Activated CD8-positive, alpha-beta T cell treated with anti-CD3 and anti-CD28 coated beads, Interleukin-2, amount 10 ng/mL, durations not matched to agents 7 days and 5 days (primary cell): ENCODE data around the gene RNF213. TPM values are rescaled to one million over a fixed set of nuclear protein-coding genes. Genes with fewer than 3 reads are reported as not detected.
A peak's percentile ranks its signal among the peaks of the same experiment; 100 is the strongest.

Source experiments
- ATAC-seq: fragments of 150-1000 bp; cut with Tn5 transposase; one replicate; pipeline ENCODE4 v1.10.0; 2021; ENCODE audit warnings: moderate library complexity
- CTCF ChIA-PET: fragments of 350-600 bp; sonication (Branson Sonifier 250); formaldehyde crosslinking; loops from one replicate; lab custom pipeline; 2021; ENCODE audit warnings: antibody characterized with exemption; lab: Charles Lee
- POLR2A ChIA-PET: fragments of 350-600 bp; sonication (Branson Sonifier 250); formaldehyde crosslinking; loops from one replicate; lab custom pipeline; 2021; ENCODE audit warnings: antibody characterized with exemption; lab: Charles Lee
- DNase-seq: peaks from one replicate; pipeline ENCODE4 v3.0.0-alpha.2; 2020
- H3K27ac Mint-ChIP-seq: one replicate; pipeline ENCODE4 v1.8.0; 2021; ENCODE audit warnings: mild to moderate bottlenecking, mixed read lengths
- H3K27me3 Mint-ChIP-seq: one replicate; pipeline ENCODE4 v1.8.0; 2021; ENCODE audit warnings: low read depth, mixed read lengths
- H3K36me3 Mint-ChIP-seq: one replicate; pipeline ENCODE4 v1.8.0; 2021; ENCODE audit warnings: low read depth, mixed read lengths
- H3K4me1 Mint-ChIP-seq: one replicate; pipeline ENCODE4 v1.8.0; 2021; ENCODE audit warnings: low read depth, mixed read lengths
- H3K4me3 Mint-ChIP-seq: one replicate; pipeline ENCODE4 v1.8.0; 2021; ENCODE audit warnings: mild to moderate bottlenecking, mixed read lengths
- H3K9me3 Mint-ChIP-seq: one replicate; pipeline ENCODE4 v1.8.0; 2022; ENCODE audit warnings: mixed read lengths; ENCODE audit not compliant: insufficient read depth
- total RNA-seq, 2 experiments: library from RNA; stranded (reverse); gene quantifications; one replicate each; pipeline ENCODE4 v1.2.3, GENCODE V29; 2021

The RNF213 gene
- total RNA-seq = 100 to 1,000 TPM; 438 to 455 TPM

DNA sequence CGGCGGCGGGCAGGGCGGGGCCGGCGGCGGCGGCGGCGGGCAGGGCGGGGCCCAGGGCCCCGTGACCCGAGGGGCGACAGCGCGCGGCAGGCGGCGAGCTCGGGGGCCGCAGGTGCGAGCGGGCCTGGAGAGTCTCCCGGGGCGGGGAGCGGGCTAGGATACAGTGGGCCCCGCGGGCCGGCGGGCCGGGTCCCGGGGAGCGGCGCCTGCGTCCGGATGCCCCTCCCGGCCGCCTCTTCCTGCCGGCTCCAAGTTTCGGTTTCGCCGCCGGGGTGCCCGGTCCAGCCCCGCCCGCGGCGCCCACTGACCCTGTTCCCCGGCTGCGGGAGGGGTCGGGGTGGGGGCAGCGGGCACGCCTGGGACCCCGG is at the start of gene RNF213:
Gene RNF213 (plus strand): TSS at position 62 of the 368 bp plus-strand sequence. CDS start 2,830 bp downstream, outside the sequence.
- ChIA-PET POLR2A (interaction anchor here (1.0 to 1.3 kb wide), 2 partner anchors 9 to 160 kb away, joined by 3 to 4 read pairs; partner anchors contain the start of gene GAA), CTCF (no interaction called here)
- Mint-ChIP-seq H3K27me3 (no peaks in the 10 kb centered on the region), H3K36me3 (peaks cover 25% of the 10 kb centered on the region), H3K9me3 (no peaks in the 10 kb centered on the region), H3K4me3 (peak within 1 kb of the TSS; percentile 91), H3K27ac (peak within 1 kb of the TSS; percentile 96), H3K4me1 (peaks cover 49% of the 10 kb centered on the region)
- peak; percentile 37 for ATAC-seq
- peak; percentile 68 for DNase-seq

DNA sequence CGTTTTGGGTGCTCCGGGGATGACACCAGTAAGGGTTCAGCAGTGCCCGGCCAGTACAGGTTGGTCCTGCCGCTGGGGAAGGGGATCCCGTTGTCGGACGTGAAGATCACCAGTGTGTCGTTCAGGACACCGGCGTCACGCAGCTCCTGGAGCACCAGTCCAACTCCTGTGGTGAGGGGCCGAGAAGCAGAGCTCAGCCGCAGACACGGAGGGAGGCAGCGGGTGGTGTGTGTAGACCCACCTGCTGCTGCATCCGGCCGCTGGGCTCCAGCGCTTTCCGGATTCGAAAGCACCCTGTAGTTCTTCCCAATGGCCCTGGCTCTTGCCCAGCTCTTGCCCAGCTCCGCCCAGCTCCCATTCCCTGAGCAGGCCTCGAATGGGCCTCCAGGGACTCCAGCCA is 48.5 kb upstream of the RNF213 start:
- ChIA-PET CTCF (interaction anchor here (0.8 kb wide), 1 partner anchor 16 kb away, joined by 3 read pairs; no protein-coding TSS in a partner anchor), POLR2A (interaction anchor here (0.9 kb wide), 1 partner anchor 10 kb away, joined by 3 read pairs; no protein-coding TSS in a partner anchor)
- no peaks in the 10 kb centered on the region for H3K27me3 Mint-ChIP-seq
- no peak for DNase-seq
- H3K27ac Mint-ChIP-seq = no peak overlapping the region
- no peak for ATAC-seq
- H3K9me3 Mint-ChIP-seq = no peaks in the 10 kb centered on the region
- no peak overlapping the region for H3K4me3 Mint-ChIP-seq
- H3K4me1 Mint-ChIP-seq = peaks cover 6% of the 10 kb centered on the region
- H3K36me3 Mint-ChIP-seq = no peaks in the 10 kb centered on the region

DNA sequence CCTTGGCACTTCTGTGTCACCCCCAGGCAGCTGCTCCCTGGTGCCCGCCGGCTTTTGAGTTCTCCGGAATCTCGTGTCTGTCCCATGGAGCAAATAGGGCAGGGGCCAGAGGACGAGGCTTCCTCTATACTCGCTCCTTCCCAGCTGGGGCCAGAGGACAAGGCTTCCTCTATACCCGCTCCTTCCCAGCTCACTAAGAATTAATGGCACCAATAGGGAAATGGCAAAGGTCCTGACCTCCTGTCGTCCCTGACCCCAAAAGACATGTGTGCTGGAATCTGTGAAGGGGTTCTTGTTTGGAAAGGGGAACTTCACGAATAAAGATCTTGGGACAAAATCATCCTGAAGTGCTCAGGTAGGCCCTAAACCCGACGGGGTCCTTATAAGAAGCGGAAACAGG is 48.1 kb upstream of the RNF213 start:
- no peak overlapping the region for H3K27ac Mint-ChIP-seq
- POLR2A ChIA-PET = interaction anchor here (0.9 kb wide), 1 partner anchor 10 kb away, joined by 3 read pairs; no protein-coding TSS in a partner anchor
- ATAC-seq = no peak

DNA sequence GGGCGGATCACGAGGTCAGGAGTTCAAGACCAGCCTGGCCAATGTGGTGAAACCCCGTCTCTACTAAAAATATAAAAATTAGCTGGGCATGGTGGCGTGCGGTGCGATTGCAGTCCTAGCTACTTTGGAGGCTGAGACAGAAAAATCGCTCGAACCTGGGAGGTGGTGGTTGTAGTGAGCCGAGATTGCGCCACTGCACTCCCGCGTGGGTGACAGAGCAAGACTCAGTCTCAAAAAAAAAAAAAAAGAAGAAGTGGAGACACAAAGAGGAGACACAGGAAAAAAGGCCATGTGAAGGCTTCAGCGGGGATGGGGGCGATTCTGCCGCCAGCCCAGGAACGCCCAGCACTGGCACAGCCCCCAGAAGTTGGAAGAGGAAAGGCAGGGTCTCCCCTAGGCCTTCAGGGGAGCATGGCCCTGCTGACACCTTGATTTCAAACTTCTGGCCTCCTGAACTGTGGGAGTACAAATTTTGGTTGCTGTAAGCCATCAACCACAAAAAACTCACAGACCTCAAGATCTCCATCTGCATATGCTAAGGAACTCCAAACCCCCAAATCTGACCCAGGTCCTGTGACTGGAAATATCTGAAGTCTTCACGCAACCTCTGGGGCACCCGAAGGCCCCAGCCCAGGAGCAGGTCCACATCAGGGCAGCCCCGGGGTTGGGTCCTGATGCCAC is 47.5 kb upstream of the RNF213 start:
- ChIA-PET CTCF (no interaction called here), POLR2A (interaction anchor here (0.9 kb wide), 1 partner anchor 9 kb away, joined by 3 read pairs; no protein-coding TSS in a partner anchor)
- no peaks in the 10 kb centered on the region for H3K9me3 Mint-ChIP-seq
- ATAC-seq (no peak), DNase-seq (no peak)
- H3K4me3 Mint-ChIP-seq = no peak overlapping the region
- H3K36me3 Mint-ChIP-seq = no peaks in the 10 kb centered on the region
- peaks cover 6% of the 10 kb centered on the region for H3K4me1 Mint-ChIP-seq
- no peaks in the 10 kb centered on the region for H3K27me3 Mint-ChIP-seq
- H3K27ac Mint-ChIP-seq = no peak overlapping the region

More for the DNA sequence above, 48.1 kb upstream of the RNF213 start:
- no peaks in the 10 kb centered on the region for H3K9me3 Mint-ChIP-seq
- no peak for DNase-seq
- CTCF ChIA-PET = interaction anchor here (0.8 kb wide), 1 partner anchor 17 kb away, joined by 3 read pairs; no protein-coding TSS in a partner anchor
- peaks cover 6% of the 10 kb centered on the region for H3K4me1 Mint-ChIP-seq
- H3K27me3 Mint-ChIP-seq = no peaks in the 10 kb centered on the region
- H3K36me3 Mint-ChIP-seq = no peaks in the 10 kb centered on the region
- no peak overlapping the region for H3K4me3 Mint-ChIP-seq

DNA sequence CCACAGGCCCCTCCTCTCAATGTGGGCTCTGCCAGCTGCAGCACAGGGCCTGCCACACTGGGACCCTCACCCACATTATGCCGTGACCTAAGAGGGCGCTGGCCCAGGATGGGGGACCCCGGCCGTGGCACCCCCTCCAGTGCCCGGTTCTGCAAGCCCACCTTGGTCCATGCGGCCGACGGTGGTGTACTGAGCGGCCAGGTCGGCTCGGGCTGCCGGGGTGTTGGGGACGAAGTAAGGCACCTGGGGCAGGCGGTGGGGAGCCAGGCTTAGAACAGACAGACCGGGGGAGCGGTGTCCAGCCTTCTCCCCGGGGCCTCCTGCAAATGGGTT is 47.0 kb upstream of the RNF213 start:
- Mint-ChIP-seq H3K36me3 (no peaks in the 10 kb centered on the region), H3K27ac (no peak overlapping the region), H3K4me3 (no peak overlapping the region), H3K27me3 (no peaks in the 10 kb centered on the region), H3K9me3 (no peaks in the 10 kb centered on the region), H3K4me1 (peaks cover 9% of the 10 kb centered on the region)
- ChIA-PET CTCF (no interaction called here), POLR2A (no interaction called here)
- DNase-seq (no peak), ATAC-seq (no peak)

DNA sequence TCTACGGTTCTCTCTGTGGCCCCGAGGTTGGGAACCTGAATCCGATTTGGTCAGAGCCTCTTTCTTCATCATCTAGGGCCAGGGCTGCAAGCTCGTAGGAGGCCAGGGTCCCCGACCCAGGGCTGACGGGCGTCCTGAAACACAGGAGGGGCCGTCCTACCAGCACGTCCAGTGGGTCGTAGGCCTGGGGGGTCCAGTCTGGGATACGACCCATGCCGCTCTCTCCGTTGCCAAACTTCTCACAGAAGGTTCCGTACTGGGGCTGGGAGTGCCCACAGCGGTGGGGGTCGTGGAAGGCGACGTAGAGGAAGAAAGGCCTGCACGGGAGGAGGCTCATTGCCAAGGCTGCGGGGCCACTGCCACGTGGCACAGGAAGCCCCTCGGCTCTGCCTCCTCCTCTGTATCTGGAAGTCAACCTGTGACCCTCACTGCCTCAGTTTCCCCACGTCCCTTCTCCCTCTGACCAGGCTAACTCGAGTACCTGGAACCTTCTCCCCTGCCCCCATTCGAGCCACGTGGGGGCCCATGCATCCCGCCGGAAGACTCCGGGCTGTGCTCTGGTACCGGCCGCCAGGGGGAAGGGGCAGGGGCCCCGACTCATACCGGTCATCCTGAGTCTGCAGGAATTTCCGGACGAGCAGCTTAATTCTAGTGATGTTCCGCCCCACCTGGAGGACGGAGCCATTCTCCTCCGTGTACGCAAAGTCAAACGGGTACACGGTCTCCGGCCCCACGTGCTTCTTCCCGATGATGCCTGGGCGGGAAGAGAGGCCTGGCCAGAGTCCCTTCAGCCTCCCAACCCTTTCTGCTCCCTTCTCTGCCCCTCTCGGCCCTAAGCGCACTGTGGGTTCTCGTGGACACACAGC is 46.4 kb upstream of the RNF213 start:
- no peaks in the 10 kb centered on the region for H3K27me3 Mint-ChIP-seq
- no peak for DNase-seq
- no peaks in the 10 kb centered on the region for H3K9me3 Mint-ChIP-seq
- no peaks in the 10 kb centered on the region for H3K36me3 Mint-ChIP-seq
- H3K27ac Mint-ChIP-seq = no peak overlapping the region
- peaks cover 15% of the 10 kb centered on the region for H3K4me1 Mint-ChIP-seq
- CTCF ChIA-PET = no interaction called here
- POLR2A ChIA-PET = no interaction called here
- no peak for ATAC-seq
- H3K4me3 Mint-ChIP-seq = no peak overlapping the region

DNA sequence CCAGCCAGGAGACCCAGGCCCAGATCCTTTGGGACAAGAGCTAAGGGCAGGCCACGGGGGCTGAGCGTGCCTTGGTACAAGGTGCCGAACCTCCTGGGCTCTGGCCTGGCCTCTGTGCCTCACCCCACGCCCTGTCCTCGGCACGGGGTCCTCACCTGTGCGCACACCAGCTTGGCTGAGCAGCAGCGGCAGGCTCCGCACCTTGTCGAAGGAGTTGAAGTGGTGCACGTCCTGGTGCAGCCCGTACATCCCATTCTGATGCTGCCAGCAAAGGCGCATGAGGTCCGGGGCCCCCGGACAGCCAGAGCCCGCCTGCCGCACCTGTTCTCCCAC is 45.8 kb upstream of the RNF213 start:
- no peaks in the 10 kb centered on the region for H3K27me3 Mint-ChIP-seq
- H3K27ac Mint-ChIP-seq = no peak overlapping the region
- no peak overlapping the region for H3K4me3 Mint-ChIP-seq
- no peaks in the 10 kb centered on the region for H3K9me3 Mint-ChIP-seq
- DNase-seq (no peak), ATAC-seq (no peak)
- CTCF ChIA-PET = no interaction called here
- no peaks in the 10 kb centered on the region for H3K36me3 Mint-ChIP-seq
- POLR2A ChIA-PET = no interaction called here
- H3K4me1 Mint-ChIP-seq = peaks cover 21% of the 10 kb centered on the region

DNA sequence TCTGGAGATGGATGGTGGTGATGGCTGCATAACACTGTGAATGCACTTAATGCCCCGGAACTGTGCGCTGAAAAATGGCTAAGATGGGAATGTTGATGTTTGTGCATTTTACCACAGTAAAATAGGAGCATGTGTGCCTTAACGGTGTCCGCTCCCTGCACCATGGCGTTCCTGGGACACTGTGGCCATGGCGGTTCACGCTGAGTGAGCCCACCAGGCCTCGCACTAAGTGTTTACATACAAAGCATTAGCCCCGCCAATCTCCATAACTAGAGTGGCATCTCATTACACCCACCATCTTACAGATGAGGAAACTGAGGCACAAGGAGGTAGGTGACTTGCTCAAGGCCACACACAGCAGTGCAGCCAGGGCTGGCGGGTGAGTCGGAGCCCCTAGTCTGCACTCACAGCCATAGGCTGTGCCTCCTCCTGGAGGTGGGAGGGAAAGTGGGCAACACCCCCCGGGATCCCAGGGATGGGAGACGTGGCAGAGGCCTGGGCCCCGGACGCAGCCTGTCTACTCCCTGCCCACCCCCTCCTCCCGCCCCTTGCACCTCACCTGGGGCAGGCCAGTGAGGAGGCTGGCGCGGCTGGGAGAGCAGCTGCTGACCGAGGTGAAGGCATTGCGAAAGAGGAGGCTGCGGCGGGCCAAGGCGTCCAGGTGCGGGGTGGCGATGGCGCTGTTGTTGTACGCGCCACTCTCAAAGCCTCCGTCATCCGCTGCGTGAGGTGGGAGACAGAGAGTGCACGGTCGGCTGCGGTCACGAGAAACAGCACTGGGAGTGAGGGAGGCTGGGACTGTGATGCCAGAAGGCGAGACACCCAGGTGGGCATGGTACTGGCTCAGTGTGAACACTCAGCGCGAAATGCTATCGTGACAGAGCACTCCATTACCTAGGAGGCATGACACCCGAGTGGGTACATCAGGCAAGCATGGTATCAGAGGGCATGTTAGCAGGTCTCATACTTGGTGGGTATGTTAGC is 43.9 kb upstream of the RNF213 start:
- Mint-ChIP-seq H3K27me3 (peaks cover 3% of the 10 kb centered on the region), H3K4me3 (no peak overlapping the region), H3K9me3 (no peaks in the 10 kb centered on the region), H3K36me3 (no peaks in the 10 kb centered on the region), H3K4me1 (peaks cover 23% of the 10 kb centered on the region), H3K27ac (no peak overlapping the region)
- no peak for DNase-seq
- ATAC-seq = no peak
- CTCF ChIA-PET = no interaction called here
- POLR2A ChIA-PET = interaction anchor here (0.9 kb wide), 1 partner anchor 46 kb away, joined by 3 read pairs; no protein-coding TSS in a partner anchor

DNA sequence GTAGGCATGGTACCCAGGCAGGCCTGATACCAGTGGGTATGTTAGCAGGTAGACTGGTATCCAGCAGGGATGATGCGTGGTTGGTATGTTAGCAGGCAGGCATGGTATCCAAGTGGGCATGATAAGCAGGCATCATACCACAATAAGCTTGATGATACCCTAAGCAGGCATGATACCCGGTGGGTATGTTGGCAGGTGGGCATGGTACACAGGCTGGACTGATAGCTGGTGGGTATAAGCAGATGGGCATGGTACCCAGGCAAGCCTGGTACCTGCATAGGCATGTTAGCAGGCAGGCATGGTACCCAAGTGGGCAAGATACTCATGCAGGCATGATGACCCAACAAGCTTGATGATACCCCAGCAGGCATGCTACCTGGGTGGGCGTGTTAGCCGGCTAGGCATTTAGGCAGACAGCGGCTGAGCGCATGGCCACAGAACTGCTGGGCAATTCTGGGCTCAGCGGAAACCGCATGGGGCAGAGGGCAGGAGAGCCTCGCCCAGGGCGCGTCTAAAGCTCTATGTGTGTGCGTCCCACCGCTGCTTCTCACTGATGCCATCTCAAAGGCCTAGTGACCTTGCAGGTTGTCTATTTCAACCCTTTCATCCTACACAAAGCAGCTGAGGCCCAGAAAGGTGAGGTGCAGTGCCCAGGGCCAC is 42.8 kb upstream of the RNF213 start:
- Mint-ChIP-seq H3K4me3 (no peak overlapping the region), H3K27ac (no peak overlapping the region), H3K36me3 (no peaks in the 10 kb centered on the region), H3K27me3 (peaks cover 3% of the 10 kb centered on the region), H3K9me3 (no peaks in the 10 kb centered on the region), H3K4me1 (peaks cover 23% of the 10 kb centered on the region)
- POLR2A ChIA-PET = interaction anchor here (0.9 to 1.0 kb wide), 2 partner anchors 45 to 72 kb away, joined by 3 read pairs; no protein-coding TSS in a partner anchor
- CTCF ChIA-PET = no interaction called here
- DNase-seq (no peak), ATAC-seq (no peak)

DNA sequence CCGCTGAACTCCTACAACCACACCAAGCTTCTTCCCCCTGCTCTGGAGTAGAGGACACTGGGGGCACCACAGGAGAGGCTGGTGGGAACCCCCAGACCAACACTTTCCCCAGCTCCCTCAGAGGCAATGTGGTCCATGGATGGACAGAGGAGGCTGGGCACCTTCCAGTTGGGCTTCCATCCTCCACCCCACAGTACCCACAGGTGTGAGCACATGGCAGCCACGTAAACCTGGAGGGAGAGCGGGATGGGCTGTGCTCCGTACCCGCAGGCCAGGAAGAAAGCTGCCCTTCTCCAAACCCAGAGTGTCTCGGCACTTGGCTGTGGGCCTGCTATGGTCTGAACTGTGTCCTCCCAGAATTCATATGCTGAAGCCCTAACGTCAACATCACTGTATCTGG is 42.3 kb upstream of the RNF213 start:
- POLR2A ChIA-PET = interaction anchor here (1.0 to 1.8 kb wide), 2 partner anchors 52 to 72 kb away, joined by 3 to 5 read pairs; no protein-coding TSS in a partner anchor
- no peak overlapping the region for H3K27ac Mint-ChIP-seq

More for the DNA sequence above, 42.3 kb upstream of the RNF213 start:
- Mint-ChIP-seq H3K27me3 (peaks cover 3% of the 10 kb centered on the region), H3K4me3 (peak overlapping the region; percentile 79), H3K4me1 (peaks cover 18% of the 10 kb centered on the region), H3K36me3 (no peaks in the 10 kb centered on the region), H3K9me3 (no peaks in the 10 kb centered on the region)
- ATAC-seq (no peak), DNase-seq (no peak)
- CTCF ChIA-PET = no interaction called here
